ENCODE data around the gene RAB3IP.

DNA sequence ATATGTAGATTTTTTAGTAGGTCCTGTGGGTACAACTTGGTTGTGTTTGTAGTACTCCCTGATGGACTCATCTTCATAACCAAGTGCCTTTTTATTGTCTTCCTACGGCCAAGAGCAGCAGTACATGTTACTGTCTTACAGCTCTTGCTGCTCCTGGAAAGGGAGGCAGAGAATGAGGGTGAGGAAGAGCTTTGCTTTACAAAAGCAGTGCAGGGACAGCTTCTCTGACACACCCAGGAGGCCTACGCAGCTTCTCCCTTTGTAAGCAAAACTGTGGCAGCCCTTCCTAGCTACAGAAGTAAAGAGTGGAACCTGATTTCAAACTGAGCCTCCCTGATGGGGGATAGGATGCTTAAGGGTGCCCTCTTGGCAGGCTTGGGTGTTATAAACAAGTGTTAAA is 104.9 kb downstream of the RAB3IP start:
- TF ChIP-seq, protein P1, sequence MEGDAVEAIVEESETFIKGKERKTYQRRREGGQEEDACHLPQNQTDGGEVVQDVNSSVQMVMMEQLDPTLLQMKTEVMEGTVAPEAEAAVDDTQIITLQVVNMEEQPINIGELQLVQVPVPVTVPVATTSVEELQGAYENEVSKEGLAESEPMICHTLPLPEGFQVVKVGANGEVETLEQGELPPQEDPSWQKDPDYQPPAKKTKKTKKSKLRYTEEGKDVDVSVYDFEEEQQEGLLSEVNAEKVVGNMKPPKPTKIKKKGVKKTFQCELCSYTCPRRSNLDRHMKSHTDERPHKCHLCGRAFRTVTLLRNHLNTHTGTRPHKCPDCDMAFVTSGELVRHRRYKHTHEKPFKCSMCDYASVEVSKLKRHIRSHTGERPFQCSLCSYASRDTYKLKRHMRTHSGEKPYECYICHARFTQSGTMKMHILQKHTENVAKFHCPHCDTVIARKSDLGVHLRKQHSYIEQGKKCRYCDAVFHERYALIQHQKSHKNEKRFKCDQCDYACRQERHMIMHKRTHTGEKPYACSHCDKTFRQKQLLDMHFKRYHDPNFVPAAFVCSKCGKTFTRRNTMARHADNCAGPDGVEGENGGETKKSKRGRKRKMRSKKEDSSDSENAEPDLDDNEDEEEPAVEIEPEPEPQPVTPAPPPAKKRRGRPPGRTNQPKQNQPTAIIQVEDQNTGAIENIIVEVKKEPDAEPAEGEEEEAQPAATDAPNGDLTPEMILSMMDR (IDR thresholded peaks at IDR 0.05): no peak
- no peak for TF ChIP-seq EZH2 (IDR thresholded peaks at IDR 0.05)

All from neural progenitor cell (in vitro differentiated cells).